Coronary artery (tissue), 2 donors: Measurements from ENCODE around the gene SLC36A2.

Experiments
- DNase-seq: peaks from one replicate; pipeline ENCODE4 v3.0.0-alpha.2; 2017; ENCODE audit warnings: low spot score
- H3K27ac ChIP-seq, 2 donors: fragments of 200-600 bp; sonication (generic); one replicate each; pipeline ENCODE4 v1.5.1; 2016 to 2019
- H3K4me3 ChIP-seq: fragments of 200-600 bp; sonication (generic); 2 replicates; pipeline ENCODE4 v1.5.1; 2016; ENCODE audit warnings: mild to moderate bottlenecking, moderate library complexity
- TF ChIP-seq, protein P1 (sequence below): fragments of 200-600 bp; sonication (generic); IDR thresholded peaks from one replicate; pipeline ENCODE4 v1.5.1; 2019; ENCODE audit warnings: antibody characterized with exemption

SLC36A2 gene

DNA sequence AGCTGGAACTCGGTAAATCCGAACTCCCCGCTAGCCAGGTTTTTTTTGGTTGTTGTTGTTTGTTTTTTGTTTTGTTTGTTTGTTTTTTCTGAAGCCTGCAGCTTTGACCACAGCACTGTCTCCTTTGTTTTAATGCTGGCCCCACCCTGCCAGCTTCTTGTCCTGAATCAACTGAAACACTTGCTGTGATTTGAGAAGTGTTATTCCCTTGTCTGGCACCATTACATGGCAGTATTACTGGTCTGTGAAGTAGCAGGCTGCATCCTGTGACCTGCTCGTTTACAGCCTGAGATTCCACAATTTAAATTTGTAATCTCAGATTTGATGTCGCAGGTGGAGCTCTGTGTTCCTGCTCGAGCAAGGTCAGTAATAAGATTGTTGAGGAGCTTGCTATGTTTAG lies 1.4 kb upstream of the SLC36A2 start:
- Histone ChIP-seq H3K27ac (no peak overlapping the region), H3K4me3 (no peak overlapping the region)
- DNase-seq, result no peak
- TF ChIP-seq, protein P1, sequence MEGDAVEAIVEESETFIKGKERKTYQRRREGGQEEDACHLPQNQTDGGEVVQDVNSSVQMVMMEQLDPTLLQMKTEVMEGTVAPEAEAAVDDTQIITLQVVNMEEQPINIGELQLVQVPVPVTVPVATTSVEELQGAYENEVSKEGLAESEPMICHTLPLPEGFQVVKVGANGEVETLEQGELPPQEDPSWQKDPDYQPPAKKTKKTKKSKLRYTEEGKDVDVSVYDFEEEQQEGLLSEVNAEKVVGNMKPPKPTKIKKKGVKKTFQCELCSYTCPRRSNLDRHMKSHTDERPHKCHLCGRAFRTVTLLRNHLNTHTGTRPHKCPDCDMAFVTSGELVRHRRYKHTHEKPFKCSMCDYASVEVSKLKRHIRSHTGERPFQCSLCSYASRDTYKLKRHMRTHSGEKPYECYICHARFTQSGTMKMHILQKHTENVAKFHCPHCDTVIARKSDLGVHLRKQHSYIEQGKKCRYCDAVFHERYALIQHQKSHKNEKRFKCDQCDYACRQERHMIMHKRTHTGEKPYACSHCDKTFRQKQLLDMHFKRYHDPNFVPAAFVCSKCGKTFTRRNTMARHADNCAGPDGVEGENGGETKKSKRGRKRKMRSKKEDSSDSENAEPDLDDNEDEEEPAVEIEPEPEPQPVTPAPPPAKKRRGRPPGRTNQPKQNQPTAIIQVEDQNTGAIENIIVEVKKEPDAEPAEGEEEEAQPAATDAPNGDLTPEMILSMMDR, result no peak

DNA sequence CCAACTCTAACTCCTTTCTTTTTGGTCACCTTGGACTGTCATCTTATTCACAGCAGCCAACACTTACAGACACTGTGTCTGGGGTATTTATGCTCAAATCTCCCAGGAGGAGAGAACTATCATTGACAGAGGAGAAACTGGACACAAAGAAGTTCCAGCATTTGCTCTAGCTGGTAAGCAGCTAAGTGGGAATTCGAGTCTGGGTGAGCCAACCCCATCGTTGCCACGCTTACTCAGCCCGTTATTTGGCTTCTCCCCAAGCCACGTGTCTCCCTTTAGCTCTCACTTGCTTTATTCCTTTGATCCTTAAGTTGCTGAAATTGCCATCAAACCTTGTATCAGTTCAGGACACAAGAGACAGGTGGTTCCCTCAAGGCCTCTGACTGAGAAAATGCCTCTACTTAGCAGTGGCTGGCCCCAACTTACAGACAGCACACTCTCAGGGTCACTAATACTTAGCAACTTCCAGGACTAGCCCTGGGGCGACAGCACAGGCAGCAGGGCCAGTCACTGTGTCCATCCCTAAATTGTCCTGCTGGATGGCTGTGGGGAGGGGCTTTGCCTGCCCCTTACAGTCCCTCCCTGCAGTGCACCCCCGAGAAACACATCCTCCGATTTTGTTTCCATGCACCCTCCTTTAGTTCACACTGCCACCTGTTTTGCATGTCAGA lies 1.4 kb downstream of the SLC36A2 start:
- DNase-seq, result no peak
- TF ChIP-seq, protein P1, result no peak
- no peak overlapping the region for H3K4me3 ChIP-seq
- no peak overlapping the region for H3K27ac ChIP-seq

DNA sequence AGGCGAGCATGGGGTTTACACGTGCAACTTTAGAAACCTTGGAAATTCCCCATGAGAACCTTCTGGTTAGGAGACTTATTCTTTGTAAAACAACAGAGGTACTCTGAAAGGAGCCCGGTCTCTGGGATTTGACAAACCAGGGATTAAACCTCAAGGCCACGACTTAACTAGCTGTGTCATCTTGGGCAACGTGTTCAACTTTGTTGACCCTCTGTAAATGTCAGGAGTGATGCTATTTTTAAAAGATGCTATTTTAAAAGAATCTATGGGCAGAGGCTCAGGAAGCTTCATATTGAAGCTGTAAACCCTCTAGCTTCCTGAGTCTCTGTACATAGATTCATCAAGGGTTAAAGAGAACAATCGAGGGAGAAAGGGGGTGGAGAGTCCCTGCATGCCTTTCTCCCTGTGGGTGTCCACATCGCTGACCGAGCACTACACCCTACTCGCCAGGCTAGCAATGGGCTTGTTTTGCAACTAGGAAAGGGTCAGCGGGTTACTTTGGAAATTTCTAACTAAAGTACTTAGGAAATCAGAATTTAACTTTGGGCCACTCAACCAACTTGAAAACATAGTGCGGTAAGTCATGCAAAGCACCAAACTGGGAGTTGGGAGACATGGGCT lies 2.1 kb downstream of the SLC36A2 start:
- H3K4me3 ChIP-seq, result no peak overlapping the region
- TF ChIP-seq, protein P1, result no peak
- DNase-seq, result no peak
- H3K27ac ChIP-seq, result no peak overlapping the region

DNA sequence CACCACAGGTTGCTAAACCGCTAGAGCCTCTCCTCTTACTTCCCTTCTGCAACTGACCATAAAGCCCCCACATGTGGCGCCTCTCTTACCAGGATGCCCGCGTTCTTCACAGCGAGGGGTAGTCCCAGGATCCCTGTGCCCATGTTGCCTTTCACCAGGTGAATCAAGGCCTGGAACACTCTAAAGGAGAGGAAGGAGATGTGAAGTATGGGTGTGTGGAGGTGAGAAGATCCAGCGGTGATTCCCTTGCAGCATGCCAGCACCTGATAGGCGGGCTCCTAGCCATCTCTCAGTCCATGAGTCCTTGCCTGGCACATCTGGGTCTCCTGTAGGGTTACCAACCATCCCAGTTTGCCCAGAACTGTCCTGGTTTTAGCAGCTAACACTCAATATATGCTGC lies 3.3 kb downstream of the SLC36A2 start:
- TF ChIP-seq, protein P1, result no peak
- Histone ChIP-seq H3K27ac (no peak overlapping the region), H3K4me3 (no peak overlapping the region)
- DNase-seq, result no peak

DNA sequence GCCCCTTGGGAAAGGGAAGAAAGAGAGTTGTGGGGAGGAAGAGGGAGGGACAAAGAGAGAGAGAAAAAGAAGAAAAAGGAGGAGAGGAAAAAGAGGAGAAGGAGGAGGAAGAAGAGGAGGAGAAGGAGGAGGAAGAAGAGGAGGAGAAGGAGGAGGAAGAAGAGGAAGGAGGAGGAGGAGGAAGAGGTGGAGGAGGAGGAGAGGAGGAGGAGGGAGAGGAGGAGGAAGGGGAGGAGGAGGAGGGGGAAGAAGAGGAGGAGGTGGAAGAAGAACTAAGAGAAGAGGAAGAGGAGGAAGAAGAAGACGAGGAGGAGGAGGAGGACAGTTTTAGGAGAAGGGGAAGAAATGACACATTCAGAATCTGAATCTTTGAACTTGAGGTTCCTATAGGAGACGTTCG lies 7.4 kb downstream of the SLC36A2 start:
- TF ChIP-seq, protein P1, result no peak
- Histone ChIP-seq H3K4me3 (no peak overlapping the region), H3K27ac (no peak overlapping the region)
- DNase-seq, result no peak

DNA sequence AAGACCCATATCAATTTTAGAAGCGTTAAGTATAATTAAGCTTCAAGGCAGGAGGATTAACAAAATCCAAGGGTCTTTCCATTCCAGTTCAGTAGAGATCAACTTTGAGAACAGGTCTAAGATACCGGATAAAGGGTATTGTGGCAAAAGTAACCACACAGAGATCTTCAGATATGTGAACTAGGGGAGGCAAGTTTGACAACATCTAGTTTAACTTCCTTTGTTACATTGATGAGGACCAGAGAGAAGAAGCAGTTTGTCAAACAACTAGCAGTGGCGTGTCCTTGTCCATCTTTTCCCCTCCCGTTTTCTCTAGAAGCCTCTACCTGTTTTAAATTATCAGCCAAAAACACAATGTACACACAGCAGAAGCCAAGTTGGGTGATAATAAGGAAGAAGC lies 8.6 kb downstream of the SLC36A2 start:
- TF ChIP-seq, protein P1, result no peak
- no peak overlapping the region for H3K27ac ChIP-seq
- no peak for DNase-seq
- no peak overlapping the region for H3K4me3 ChIP-seq

DNA sequence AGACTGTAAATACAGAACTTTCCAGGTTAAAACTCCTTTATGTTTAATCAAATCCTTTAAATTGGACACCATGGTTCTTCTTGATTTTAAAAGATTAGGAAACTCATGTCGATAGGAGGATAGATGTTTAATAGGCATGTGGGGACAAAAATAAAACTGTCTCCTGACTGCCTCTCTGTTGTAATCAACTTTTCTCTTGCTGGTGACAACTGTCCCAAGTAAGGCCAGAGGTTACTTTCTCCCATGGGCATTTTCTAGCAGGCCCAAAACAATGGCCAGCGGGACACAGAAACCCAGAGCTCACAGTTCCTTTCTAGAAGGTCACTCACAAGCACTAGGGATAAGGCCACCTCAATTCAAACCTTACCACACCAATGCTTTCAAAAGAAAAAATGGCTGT lies 14.5 kb downstream of the SLC36A2 start:
- H3K4me3 ChIP-seq, result no peak overlapping the region
- H3K27ac ChIP-seq, result no peak overlapping the region
- DNase-seq, result peak; percentile 45
- TF ChIP-seq, protein P1, result no peak
